Lower lobe of right lung (tissue), 2 donors: Measurements from ENCODE around the gene FUZ. TPM values are rescaled to one million over a fixed set of nuclear protein-coding genes. Genes with fewer than 3 reads are reported as not detected.
A peak's percentile ranks its signal among the peaks of the same experiment; 100 is the strongest.

ENCODE experiments used
- ATAC-seq, 2 donors: fragments of 200-7000 bp; cut with Tn5 transposase; one replicate each; pipeline ENCODE4 v1.9.1; 2020 to 2022; ENCODE audit warnings: mild to moderate bottlenecking in 2 of 2, moderate library complexity in 2 of 2
- DNase-seq: peaks from one replicate; pipeline ENCODE4 v3.0.0-alpha.2; 2020
- H3K27ac ChIP-seq: fragments of 200-600 bp; one replicate; pipeline ENCODE4 v1.8.0; 2022
- H3K27me3 ChIP-seq: fragments of 200-600 bp; one replicate; pipeline ENCODE4 v1.8.0; 2022; ENCODE audit warnings: low read depth
- H3K36me3 ChIP-seq: fragments of 200-600 bp; one replicate; pipeline ENCODE4 v1.8.0; 2022; ENCODE audit warnings: mild to moderate bottlenecking
- H3K4me1 ChIP-seq: fragments of 200-600 bp; one replicate; pipeline ENCODE4 v1.8.0; 2022
- H3K4me3 ChIP-seq: fragments of 200-600 bp; one replicate; pipeline ENCODE4 v1.8.0; 2022; ENCODE audit warnings: mild to moderate bottlenecking
- H3K9me3 ChIP-seq: fragments of 200-600 bp; one replicate; pipeline ENCODE4 v1.8.0; 2022
- intact Hi-C: fragments of 100-400 bp; cut with DNase I; formaldehyde crosslinking; loops from one replicate; pipeline ENCODE4 v1.11.0; 2022
- total RNA-seq: library from RNA; stranded (reverse); fragmentation: NEBNext Ultra II Directional; extraction: Animal tissue kit (Norgen Biotek cat#: 25700); gene quantifications from one replicate; pipeline ENCODE4 v1.2.1, GENCODE V29; 2021
- TF ChIP-seq, protein P1 (sequence below): fragments of 200-600 bp; IDR thresholded peaks from one replicate; pipeline ENCODE4 v1.8.0; 2022; ENCODE audit warnings: antibody characterized with exemption, mild to moderate bottlenecking
- donor health status: DM: no; HTN: yes; CAD: no; lungs with severe emphysema.

The FUZ gene
- total RNA-seq, 1 donor from 2014 or later = 24.0 TPM

DNA sequence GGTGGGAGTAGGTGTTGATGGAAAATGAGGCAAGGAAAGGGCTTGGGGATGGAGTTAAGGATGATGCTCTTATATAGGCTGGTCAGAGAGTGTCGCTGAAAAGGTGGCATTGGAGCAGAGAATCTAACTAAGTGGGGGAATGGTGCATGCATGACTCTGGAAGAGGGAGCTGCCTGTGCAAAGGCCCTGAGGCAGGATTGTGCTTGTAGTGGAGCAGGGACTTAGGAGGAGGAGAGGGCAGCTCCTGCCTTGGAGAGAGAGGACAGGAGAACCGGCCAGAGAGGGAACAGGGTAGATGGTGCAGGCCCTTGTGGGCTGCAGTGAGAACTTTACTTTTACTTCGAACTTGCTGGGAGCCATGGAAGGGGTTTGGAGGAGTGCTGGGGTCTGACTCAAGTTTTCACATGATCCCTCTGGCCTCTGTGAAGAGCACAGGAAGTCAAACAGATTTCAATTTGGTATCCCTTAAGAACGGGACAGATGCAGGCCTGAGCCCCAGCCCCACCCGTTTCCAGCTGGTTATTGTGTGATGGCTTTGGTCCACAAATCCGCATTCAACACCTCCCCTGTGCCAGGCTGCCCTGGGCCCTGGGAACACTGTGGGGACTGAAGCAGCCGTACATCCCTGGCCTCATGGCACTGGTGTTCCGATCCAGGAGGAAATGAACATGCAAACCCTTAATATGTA is 39.3 kb downstream of the FUZ start:
- Histone ChIP-seq H3K27ac (no peak overlapping the region), H3K4me1 (peaks cover 2% of the 10 kb centered on the region), H3K36me3 (peaks cover 28% of the 10 kb centered on the region), H3K4me3 (no peak overlapping the region), H3K9me3 (no peaks in the 10 kb centered on the region), H3K27me3 (no peaks in the 10 kb centered on the region)
- TF ChIP-seq, protein P1, sequence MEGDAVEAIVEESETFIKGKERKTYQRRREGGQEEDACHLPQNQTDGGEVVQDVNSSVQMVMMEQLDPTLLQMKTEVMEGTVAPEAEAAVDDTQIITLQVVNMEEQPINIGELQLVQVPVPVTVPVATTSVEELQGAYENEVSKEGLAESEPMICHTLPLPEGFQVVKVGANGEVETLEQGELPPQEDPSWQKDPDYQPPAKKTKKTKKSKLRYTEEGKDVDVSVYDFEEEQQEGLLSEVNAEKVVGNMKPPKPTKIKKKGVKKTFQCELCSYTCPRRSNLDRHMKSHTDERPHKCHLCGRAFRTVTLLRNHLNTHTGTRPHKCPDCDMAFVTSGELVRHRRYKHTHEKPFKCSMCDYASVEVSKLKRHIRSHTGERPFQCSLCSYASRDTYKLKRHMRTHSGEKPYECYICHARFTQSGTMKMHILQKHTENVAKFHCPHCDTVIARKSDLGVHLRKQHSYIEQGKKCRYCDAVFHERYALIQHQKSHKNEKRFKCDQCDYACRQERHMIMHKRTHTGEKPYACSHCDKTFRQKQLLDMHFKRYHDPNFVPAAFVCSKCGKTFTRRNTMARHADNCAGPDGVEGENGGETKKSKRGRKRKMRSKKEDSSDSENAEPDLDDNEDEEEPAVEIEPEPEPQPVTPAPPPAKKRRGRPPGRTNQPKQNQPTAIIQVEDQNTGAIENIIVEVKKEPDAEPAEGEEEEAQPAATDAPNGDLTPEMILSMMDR = no peak
- intact Hi-C loops = no loop called here
- ATAC-seq (no peak), DNase-seq (no peak)

DNA sequence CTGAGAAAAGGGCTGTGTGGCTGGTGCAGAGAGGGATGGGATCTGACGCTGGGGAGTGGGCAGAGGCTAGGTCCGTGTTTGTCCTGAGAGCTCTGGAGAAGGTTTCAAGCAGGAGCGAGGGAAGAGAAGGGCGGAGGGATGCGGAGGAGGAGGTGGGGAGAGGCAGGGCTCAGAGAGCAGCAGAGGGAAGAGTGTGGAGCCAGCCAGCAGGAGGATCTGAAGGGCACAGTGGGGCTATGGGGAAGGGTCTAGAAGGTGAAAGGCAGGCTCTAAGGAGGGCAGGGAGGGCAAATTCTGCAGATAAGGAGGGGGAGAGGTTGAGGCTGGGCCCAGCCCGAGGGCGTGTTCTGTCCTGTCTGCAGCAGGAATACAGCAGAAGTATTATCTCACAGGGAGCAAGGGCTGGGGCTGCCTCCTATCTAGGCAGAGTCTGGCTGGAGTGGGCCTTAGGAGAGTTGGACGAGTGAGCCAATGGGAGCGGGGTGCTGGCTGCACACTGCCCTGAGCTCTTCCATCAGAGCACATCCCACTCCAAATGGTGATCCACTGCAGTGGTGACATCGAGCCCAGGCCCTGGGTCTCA is 40.2 kb downstream of the FUZ start:
- intact Hi-C loops = no loop called here
- Histone ChIP-seq H3K36me3 (peaks cover 28% of the 10 kb centered on the region), H3K27ac (no peak overlapping the region), H3K4me1 (peaks cover 11% of the 10 kb centered on the region), H3K27me3 (no peaks in the 10 kb centered on the region), H3K4me3 (no peak overlapping the region), H3K9me3 (no peaks in the 10 kb centered on the region)
- TF ChIP-seq, protein P1 = no peak
- DNase-seq (no peak), ATAC-seq (no peak)

DNA sequence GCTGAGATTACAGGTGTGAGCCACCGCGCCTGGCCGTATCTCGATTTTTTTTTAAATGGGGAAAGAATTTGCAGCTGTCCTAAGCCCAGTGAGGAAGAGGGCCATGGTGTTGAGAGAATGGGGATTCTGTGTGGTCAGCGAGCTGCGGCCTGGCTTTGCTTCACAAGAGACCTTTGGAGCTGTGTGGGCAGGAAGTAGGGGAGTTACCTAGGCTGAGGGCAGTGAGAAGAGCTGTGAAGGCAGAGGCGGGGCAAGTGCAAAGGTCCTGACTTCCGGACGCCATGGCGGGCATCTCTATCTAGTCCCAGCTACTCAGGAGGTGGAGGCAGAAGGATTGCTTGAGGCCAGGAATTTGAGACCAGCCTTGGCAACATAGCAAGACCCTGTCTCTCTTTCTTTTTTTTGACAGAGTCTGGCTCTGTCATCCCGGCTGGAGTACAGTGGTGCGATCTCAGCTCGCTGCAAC is 41.4 kb downstream of the FUZ start:
- ATAC-seq (no peak), DNase-seq (no peak)
- TF ChIP-seq, protein P1 = no peak
- peaks cover 17% of the 10 kb centered on the region for H3K4me1 ChIP-seq
- H3K4me3 ChIP-seq = no peak overlapping the region
- no peak overlapping the region for H3K27ac ChIP-seq
- no peaks in the 10 kb centered on the region for H3K9me3 ChIP-seq
- intact Hi-C loops = no loop called here
- H3K27me3 ChIP-seq = no peaks in the 10 kb centered on the region
- H3K36me3 ChIP-seq = peaks cover 28% of the 10 kb centered on the region

DNA sequence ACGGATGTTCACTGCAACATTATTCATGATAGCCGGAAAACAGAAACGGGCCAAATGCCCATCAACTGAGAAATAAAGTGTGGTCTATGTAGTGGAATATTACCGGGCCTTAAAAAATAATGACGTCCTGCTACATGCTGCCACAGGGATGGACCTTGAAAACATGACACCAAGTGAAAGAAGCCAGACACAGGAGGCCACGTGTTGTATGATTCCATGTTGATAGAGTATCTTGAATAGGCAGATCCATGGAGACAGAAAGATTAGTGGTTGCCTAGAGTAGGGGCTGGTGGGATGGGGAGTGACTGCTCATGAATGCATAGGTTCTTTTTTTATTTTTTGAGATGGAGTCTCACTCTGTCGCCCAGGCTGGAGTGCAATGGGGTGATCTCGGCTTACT is 42.6 kb downstream of the FUZ start:
- no peak for ATAC-seq
- Histone ChIP-seq H3K27ac (no peak overlapping the region), H3K36me3 (peaks cover 24% of the 10 kb centered on the region), H3K27me3 (no peaks in the 10 kb centered on the region), H3K9me3 (no peaks in the 10 kb centered on the region), H3K4me1 (peaks cover 22% of the 10 kb centered on the region), H3K4me3 (no peak overlapping the region)
- DNase-seq = no peak
- intact Hi-C loops = no loop called here
- TF ChIP-seq, protein P1 = no peak

DNA sequence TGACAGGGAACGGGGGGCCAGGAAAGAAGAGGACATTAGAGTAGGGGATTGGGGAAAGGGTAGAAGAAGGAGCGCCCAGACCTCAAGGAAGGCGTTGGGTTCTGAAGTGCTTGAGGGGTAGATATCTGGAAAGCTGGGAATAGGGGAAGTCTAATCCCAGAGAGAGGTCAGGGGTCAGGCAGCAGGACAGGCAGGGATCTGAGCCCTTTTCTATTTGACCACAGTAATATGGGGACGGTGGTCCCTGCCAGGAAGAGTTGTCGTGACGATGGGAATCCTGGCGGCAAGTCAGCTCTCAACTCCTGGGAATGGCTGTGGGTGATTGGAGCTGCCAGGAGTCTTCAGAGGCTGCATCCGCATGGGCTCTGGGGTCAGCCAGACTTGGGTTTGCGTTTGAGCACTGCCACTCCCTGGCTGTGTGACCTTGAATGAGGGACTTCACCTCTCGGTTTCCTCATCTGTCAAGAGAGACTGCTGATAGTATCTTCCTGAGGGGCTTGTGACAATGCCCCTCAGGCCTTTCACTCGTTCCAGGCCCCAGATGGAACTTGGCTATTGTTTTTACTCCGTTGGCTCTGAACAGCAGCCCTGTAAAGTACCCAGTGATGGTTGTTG is 45.0 kb downstream of the FUZ start:
- TF ChIP-seq, protein P1 = no peak
- H3K4me3 ChIP-seq = peak overlapping the region; percentile 76
- intact Hi-C loops = no loop called here

More for the DNA sequence above, 45.0 kb downstream of the FUZ start:
- peaks cover 20% of the 10 kb centered on the region for H3K36me3 ChIP-seq
- H3K27ac ChIP-seq = no peak overlapping the region
- DNase-seq (no peak), ATAC-seq (no peak)
- H3K27me3 ChIP-seq = no peaks in the 10 kb centered on the region
- no peaks in the 10 kb centered on the region for H3K9me3 ChIP-seq
- H3K4me1 ChIP-seq = peaks cover 27% of the 10 kb centered on the region
